K562 (cell line): ENCODE measurements around the gene ZNF275. TPM values are rescaled to one million over a fixed set of nuclear protein-coding genes. Genes with fewer than 3 reads are reported as not detected.

Experiments used
- ATAC-seq: fragments of 200-7000 bp; cut with Tn5 transposase; 3 replicates; pipeline ENCODE4 v1.9.1; 2020; ENCODE audit warnings: moderate library complexity
- BruUV-seq: library from RNA; stranded (reverse); fragments of 400-500 nt; replicated peaks from 2 replicates; lab custom pipeline; 2021; lab: Mats Ljungman, UMichigan
- CTCF ChIA-PET: fragments of 300-600 bp; formaldehyde crosslinking; extraction: SDS; loops from one replicate; lab custom pipeline; 2021; ENCODE audit warnings: low intra/inter-chr PET ratio; lab: Yijun Ruan, JAX
- POLR2A ChIA-PET: fragments of 300-600, 350-650 bp; sonication (Branson Sonifier 250); formaldehyde crosslinking; extraction: SDS; loops from one replicate; lab custom pipeline; 2021; ENCODE audit warnings: antibody characterized with exemption, inconsistent platforms; lab: Yijun Ruan, JAX
- DNase-seq, 4 experiments: peaks; one replicate each; pipeline versions ENCODE4 v3.0.0 to v3.0.0-alpha.2; 2011 to 2018; ENCODE audit warnings: low spot score in 3 of 4, mixed read lengths in 3 of 4; ENCODE audit errors: extremely low read depth in 1 of 4
- FAIRE-seq: peaks from 2 replicates; lab custom pipeline; 2011; peaks lifted over from hg19 to GRCh38; lab: Jason Lieb, UNC
- H2AFZ ChIP-seq: 2 replicates; pipeline ENCODE4 v1.6.0; 2011; ENCODE audit warnings: low read depth, low read length, control low read depth, inconsistent platforms
- H3K27ac ChIP-seq: fragments of 200-600 bp; 3 replicates; pipeline ENCODE4 v1.8.0; 2011; ENCODE audit warnings: low read depth, mild to moderate bottlenecking, control low read depth, inconsistent platforms, low read length, moderate library complexity, mixed read lengths; ENCODE audit errors: extremely low read depth
- H3K27me3 ChIP-seq, 2 experiments: fragments of 300-600 bp in 1 of 2; 2 replicates in 1 of 2; 3 replicates in 1 of 2; pipeline versions ENCODE4 v1.6.0 to v1.8.0; 2011; ENCODE audit warnings: inconsistent platforms in 2 of 2, low read length in 2 of 2, mild to moderate bottlenecking in 1 of 2, mixed read lengths in 1 of 2, moderate library complexity in 1 of 2; ENCODE audit not compliant: control insufficient read depth in 2 of 2, insufficient read depth in 2 of 2
- H3K36me3 ChIP-seq: fragments of 300-600 bp; 3 replicates; pipeline ENCODE4 v1.8.0; 2011; ENCODE audit warnings: mild to moderate bottlenecking, low read length, inconsistent platforms; ENCODE audit not compliant: control insufficient read depth, insufficient read depth
- H3K4me1 ChIP-seq, 2 experiments: fragments of 200-600 bp in 1 of 2; replicated peaks in 1 of 2; 2 replicates in 1 of 2; 3 replicates in 1 of 2; pipeline versions ENCODE4 v1.5.1 to v1.8.0; 2011; ENCODE audit warnings: inconsistent platforms in 2 of 2, low read length in 2 of 2, mild to moderate bottlenecking in 1 of 2, mixed read lengths in 1 of 2, moderate library complexity in 1 of 2; ENCODE audit not compliant: control insufficient read depth in 2 of 2, insufficient read depth in 2 of 2
- H3K4me2 ChIP-seq: 2 replicates; pipeline ENCODE4 v1.6.1; 2011; ENCODE audit warnings: low read length, control low read depth, inconsistent platforms, mixed read lengths; ENCODE audit not compliant: insufficient read depth
- H3K4me3 ChIP-seq: fragments of 200-600 bp; sonication (generic), shearing (Covaris generic); 2 replicates; pipeline ENCODE4 v1.5.1; 2016; ENCODE audit warnings: control low read depth, inconsistent platforms
- H3K79me2 ChIP-seq: fragments of 200-600 bp; 3 replicates; pipeline ENCODE4 v1.8.0; 2011; ENCODE audit warnings: low read length, inconsistent platforms; ENCODE audit not compliant: control insufficient read depth, insufficient read depth
- H3K9ac ChIP-seq, 2 experiments: 2 replicates each; pipeline versions ENCODE4 v1.6.0 to v1.6.1; 2011; ENCODE audit warnings: low read depth in 2 of 2, low read length in 2 of 2, control low read depth in 1 of 2, inconsistent platforms in 1 of 2, mild to moderate bottlenecking in 1 of 2, mixed read lengths in 1 of 2; ENCODE audit not compliant: insufficient read depth in 1 of 2
- H3K9me1 ChIP-seq: one replicate; pipeline ENCODE4 v1.6.0; 2011; ENCODE audit warnings: inconsistent platforms, mild to moderate bottlenecking, low read length, moderate library complexity; ENCODE audit not compliant: control insufficient read depth, insufficient read depth
- H3K9me3 ChIP-seq: replicated peaks from 2 replicates; pipeline ENCODE4 v1.5.1; 2011; ENCODE audit warnings: low read depth, low read length, inconsistent platforms; ENCODE audit not compliant: control insufficient read depth, insufficient read depth
- H4K20me1 ChIP-seq: replicated peaks from 2 replicates; pipeline ENCODE4 v1.6.1; 2011; ENCODE audit warnings: low read length, inconsistent platforms, mixed read lengths; ENCODE audit not compliant: control insufficient read depth, insufficient read depth
- ARID2 ChIP-seq: fragments of 450-650 bp; IDR thresholded peaks from 2 replicates; pipeline ENCODE4 v1.6.1; 2017; ENCODE audit warnings: antibody characterized with exemption, mild to moderate bottlenecking
- ASH1L ChIP-seq: fragments of 450-650 bp; IDR thresholded peaks from 2 replicates; pipeline ENCODE4 v1.6.1; 2018; ENCODE audit warnings: borderline replicate concordance, mild to moderate bottlenecking, low read depth; ENCODE audit not compliant: partially characterized antibody
- ERF ChIP-seq: fragments of 450-650 bp; formaldehyde crosslinking; IDR thresholded peaks from 2 replicates; pipeline ENCODE4 v1.4.0; 2020; ENCODE audit warnings: mild to moderate bottlenecking, mixed read lengths
- ETV1 ChIP-seq: fragments of 450-650 bp; conservative IDR thresholded peaks from 2 replicates; pipeline ENCODE4 v1.6.1; 2016; ENCODE audit warnings: missing genetic modification characterization, control low read depth, low read depth, missing compliant biosample characterization
- HDAC8 ChIP-seq: fragments of 450-650 bp; IDR thresholded peaks from 2 replicates; pipeline ENCODE4 v1.6.1; 2016; ENCODE audit warnings: mild to moderate bottlenecking, missing genetic modification characterization, moderate library complexity, missing compliant biosample characterization
- HOXB6 ChIP-seq: fragments of 250-450 bp; sonication (Bioruptor Pico); IDR thresholded peaks from 2 replicates; pipeline ENCODE4 v1.5.1; 2022; ENCODE audit warnings: mild to moderate bottlenecking, borderline replicate concordance
- NCOA2 ChIP-seq, 2 experiments: fragments of 450-650 bp; IDR thresholded peaks; 2 replicates each; pipeline ENCODE4 v1.6.1; 2018; ENCODE audit warnings: mild to moderate bottlenecking in 2 of 2, moderate library complexity in 1 of 2; ENCODE audit not compliant: partially characterized antibody in 2 of 2
- NUFIP1 ChIP-seq: fragments of 450-650 bp; IDR thresholded peaks from 2 replicates; pipeline ENCODE4 v1.6.1; 2018; ENCODE audit not compliant: partially characterized antibody
- SRSF9 ChIP-seq: fragments of 200-400 bp; formaldehyde crosslinking; IDR thresholded peaks from 2 replicates; pipeline ENCODE4 v1.6.1; 2017; ENCODE audit warnings: low read depth, low read length, borderline replicate concordance
- WGBS: fragments of 100-300 bp; shearing (Covaris generic); methylation state at CpG from one replicate; pipeline ENCODE4 v1.1.6; 2016; ENCODE audit warnings: low coverage, mixed read lengths; ENCODE audit not compliant: insufficient coverage; ENCODE audit errors: missing lambda C conversion rate; 5-methylcytosine and 5-hydroxymethylcytosine counted together
- in situ Hi-C: fragments of 300-500 bp; cut with MboI; formaldehyde crosslinking; loops from 4 replicates; pipeline ENCODE4 v1.15.0; 2018; ENCODE audit warnings: inconsistent platforms, mixed read lengths
- intact Hi-C: fragments of 100-400 bp; cut with micrococcal nuclease; formaldehyde crosslinking; loops from 2 replicates; pipeline ENCODE4 v1.14.2; 2022
- polyA plus RNA-seq, 8 experiments: library from polyadenylated mRNA; depleted of rRNA in 4 of 8; stranded (reverse) in 5 of 8; unstranded in 3 of 8; fragments of >200 nt; fragmentation: Nextera tagmentation in 2 of 8; fragmentation: Illumina TruSeq in 1 of 8; extraction: Ambion mirVana in 2 of 8; extraction: Trizol in 1 of 8; gene quantifications; 2 replicates each; pipeline versions ENCODE4 v1.2.1 to v1.2.3, GENCODE V29; 2011 to 2014; ENCODE audit warnings: inconsistent platforms in 1 of 8, missing spikeins in 1 of 8
- total RNA-seq, 7 experiments: library from RNA; depleted of rRNA in 6 of 7; stranded (reverse); fragments of >200 nt in 6 of 7; fragmentation: Illumina TruSeq in 2 of 7; extraction: Trizol in 2 of 7; gene quantifications; 2 replicates each; pipeline versions ENCODE4 v1.2.1 to v1.2.3, GENCODE V29; 2011 to 2021; ENCODE audit warnings: low replicate concordance in 1 of 7
- TF ChIP-seq, protein P1 (sequence below): IDR thresholded peaks from 2 replicates; pipeline ENCODE4 v1.6.1; 2014; ENCODE audit warnings: antibody characterized with exemption
- TF ChIP-seq, protein P2 (sequence below): fragments of 450-650 bp; IDR thresholded peaks from 2 replicates; pipeline ENCODE4 v1.6.1; 2016; ENCODE audit warnings: antibody characterized with exemption

The ZNF275 gene
- total and polyA plus RNA-seq, 9 of the 15 experiments (the other 6 are each of a cell fraction or from before 2014, with no cell fraction given), result 2.1 to 19.1 (median 12.0) TPM

DNA sequence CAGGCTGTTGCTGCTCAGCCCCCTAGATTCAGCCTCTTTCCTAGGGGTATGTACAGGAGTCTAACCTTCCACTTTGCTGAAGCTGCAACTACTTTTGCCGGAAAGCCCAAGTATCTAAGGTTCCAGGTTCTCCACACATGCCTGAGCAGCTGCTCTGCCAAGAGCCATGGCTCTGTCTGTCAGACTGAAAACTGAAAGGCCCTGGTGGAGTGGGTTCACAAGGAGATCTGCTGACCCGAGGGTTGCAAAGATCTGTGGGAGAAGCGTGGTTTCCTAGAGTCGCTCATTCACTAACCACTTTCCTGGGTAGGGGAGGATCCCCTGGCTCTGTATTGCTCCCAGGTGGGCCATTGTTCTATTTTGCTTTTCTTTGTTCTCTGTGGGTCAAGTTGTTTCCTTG, 6.4 kb upstream of the ZNF275 start:
- Histone ChIP-seq H3K9me3 (no peaks in the 10 kb centered on the region), H3K27me3 (no peaks in the 10 kb centered on the region), H3K27ac (no peak overlapping the region), H3K79me2 (no peaks in the 10 kb centered on the region), H2AFZ (no peak overlapping the region), H3K4me3 (no peak overlapping the region), H4K20me1 (no peaks in the 10 kb centered on the region), H3K36me3 (no peaks in the 10 kb centered on the region), H3K4me2 (no peak overlapping the region), H3K4me1 (no peaks in the 10 kb centered on the region), H3K9me1 (no peaks in the 10 kb centered on the region), H3K9ac (no peak overlapping the region)
- 56% methylated on average over 1 of the region's 4 CpGs for WGBS
- intact Hi-C loops (no loop called here), in situ Hi-C loops (no loop called here)
- FAIRE-seq, result no peak
- POLR2A ChIA-PET, result interaction anchor here (0.6 kb wide), 1 partner anchor 20 kb away, joined by 3 read pairs; no protein-coding TSS in a partner anchor
- no peak for TF ChIP-seq ERF (CRISPR knock-in tag)
- no peak for TF ChIP-seq HDAC8 (tag)
- TF ChIP-seq ETV1, result no peak
- TF ChIP-seq ARID2, result no peak
- TF ChIP-seq, protein P1, sequence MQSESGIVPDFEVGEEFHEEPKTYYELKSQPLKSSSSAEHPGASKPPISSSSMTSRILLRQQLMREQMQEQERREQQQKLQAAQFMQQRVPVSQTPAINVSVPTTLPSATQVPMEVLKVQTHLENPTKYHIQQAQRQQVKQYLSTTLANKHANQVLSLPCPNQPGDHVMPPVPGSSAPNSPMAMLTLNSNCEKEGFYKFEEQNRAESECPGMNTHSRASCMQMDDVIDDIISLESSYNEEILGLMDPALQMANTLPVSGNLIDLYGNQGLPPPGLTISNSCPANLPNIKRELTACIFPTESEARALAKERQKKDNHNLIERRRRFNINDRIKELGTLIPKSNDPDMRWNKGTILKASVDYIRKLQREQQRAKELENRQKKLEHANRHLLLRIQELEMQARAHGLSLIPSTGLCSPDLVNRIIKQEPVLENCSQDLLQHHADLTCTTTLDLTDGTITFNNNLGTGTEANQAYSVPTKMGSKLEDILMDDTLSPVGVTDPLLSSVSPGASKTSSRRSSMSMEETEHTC, result no peak
- no peak for TF ChIP-seq NUFIP1
- TF ChIP-seq HOXB6 (CRISPR knock-in tag), result no peak
- TF ChIP-seq NCOA2 (IDR thresholded peaks at IDR 0.05; ENCODE audit: partially characterized antibody in 2 of 2), result no peak
- TF ChIP-seq ASH1L, result no peak
- no peak for TF ChIP-seq SRSF9
- TF ChIP-seq, protein P2, sequence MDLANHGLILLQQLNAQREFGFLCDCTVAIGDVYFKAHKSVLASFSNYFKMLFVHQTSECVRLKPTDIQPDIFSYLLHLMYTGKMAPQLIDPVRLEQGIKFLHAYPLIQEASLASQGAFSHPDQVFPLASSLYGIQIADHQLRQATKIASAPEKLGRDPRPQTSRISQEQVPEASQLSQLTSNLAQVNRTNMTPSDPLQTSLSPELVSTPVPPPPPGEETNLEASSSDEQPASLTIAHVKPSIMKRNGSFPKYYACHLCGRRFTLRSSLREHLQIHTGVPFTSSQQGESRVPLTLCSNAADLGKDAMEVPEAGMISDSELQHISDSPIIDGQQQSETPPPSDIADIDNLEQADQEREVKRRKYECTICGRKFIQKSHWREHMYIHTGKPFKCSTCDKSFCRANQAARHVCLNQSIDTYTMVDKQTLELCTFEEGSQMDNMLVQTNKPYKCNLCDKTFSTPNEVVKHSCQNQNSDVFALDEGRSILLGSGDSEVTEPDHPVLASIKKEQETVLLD, result no peak
- CTCF ChIA-PET, result no interaction called here
- no peak for DNase-seq
- no peak for ATAC-seq
- BruUV-seq, result no TSS peak
